ENCODE results near the gene XRN2.
A peak's percentile ranks its signal among the peaks of the same experiment; 100 is the strongest.

Gene XRN2

GRCh38 chr20:21432911-21433310 is 129.8 kb downstream of the XRN2 start:
- peak; percentile 41 for DNase-seq

- DNase-seq, result peak; percentile 57
Observed at GRCh38 chr20:21433329-21433890, 130.3 kb downstream of the XRN2 start.

GRCh38 chr20:21435576-21435975 is 132.4 kb downstream of the XRN2 start:
- peak; percentile 2 for DNase-seq

- DNase-seq, result peak; percentile 95
Observed at GRCh38 chr20:21436205-21436604, 133.1 kb downstream of the XRN2 start.

GRCh38 chr20:21437248-21437647 is 134.1 kb downstream of the XRN2 start:
- DNase-seq, result no peak

GRCh38 chr20:21437816-21438215 is 134.7 kb downstream of the XRN2 start:
- peak; percentile 3 for DNase-seq
